HEK293T (cell line): ENCODE data around the gene EXTL1.

Source experiments
- CTCF ChIA-PET: fragments of 350-600 bp; formaldehyde crosslinking; extraction: SDS; loops from one replicate; lab custom pipeline; 2021; ENCODE audit warnings: antibody characterized with exemption, inconsistent platforms; lab: Yijun Ruan, JAX
- POLR2A ChIA-PET: fragments of 350-600 bp; formaldehyde crosslinking; extraction: SDS; loops from one replicate; lab custom pipeline; 2020; ENCODE audit warnings: antibody characterized with exemption, inconsistent platforms; lab: Yijun Ruan, JAX
- DNase-seq: peaks from one replicate; pipeline ENCODE4 v3.0.0; 2012; ENCODE audit warnings: mixed read lengths; ENCODE audit errors: extremely low spot score
- ARNT ChIP-seq: fragments of 450-650 bp; IDR thresholded peaks from 2 replicates; pipeline ENCODE4 v1.6.1; 2017; ENCODE audit warnings: mild to moderate bottlenecking
- BHLHE40 ChIP-seq: fragments of 450-650 bp; IDR thresholded peaks from 2 replicates; pipeline ENCODE4 v1.6.1; 2016; ENCODE audit warnings: mild to moderate bottlenecking, moderate library complexity, borderline replicate concordance
- CTBP1 ChIP-seq: fragments of 450-650 bp; IDR thresholded peaks from 2 replicates; pipeline ENCODE4 v1.6.1; 2016; ENCODE audit warnings: borderline replicate concordance
- ELF4 ChIP-seq: fragments of 450-650 bp; IDR thresholded peaks from 2 replicates; pipeline ENCODE4 v1.6.1; 2017; ENCODE audit warnings: antibody characterized with exemption
- FOXA1 ChIP-seq: fragments of 450-650 bp; IDR thresholded peaks from 2 replicates; pipeline ENCODE4 v1.6.1; 2016; ENCODE audit warnings: mild to moderate bottlenecking
- FOXK2 ChIP-seq: fragments of 450-650 bp; IDR thresholded peaks from 2 replicates; pipeline ENCODE4 v1.6.1; 2016; ENCODE audit warnings: mild to moderate bottlenecking
- FOXM1 ChIP-seq: fragments of 450-650 bp; IDR thresholded peaks from 2 replicates; pipeline ENCODE4 v1.6.1; 2017; ENCODE audit warnings: mild to moderate bottlenecking, borderline replicate concordance
- HDGF ChIP-seq: fragments of 450-650 bp; IDR thresholded peaks from 2 replicates; pipeline ENCODE4 v1.6.1; 2017; ENCODE audit warnings: antibody characterized with exemption, borderline replicate concordance
- L3MBTL2 ChIP-seq: fragments of 450-650 bp; conservative IDR thresholded peaks from 2 replicates; pipeline ENCODE4 v1.6.1; 2016; ENCODE audit warnings: mild to moderate bottlenecking
- LEF1 ChIP-seq: fragments of 450-650 bp; IDR thresholded peaks from 2 replicates; pipeline ENCODE4 v1.6.1; 2017; ENCODE audit warnings: mild to moderate bottlenecking, borderline replicate concordance
- NFRKB ChIP-seq: fragments of 450-650 bp; IDR thresholded peaks from 2 replicates; pipeline ENCODE4 v1.6.1; 2016; ENCODE audit warnings: mild to moderate bottlenecking, moderate library complexity
- SP1 ChIP-seq: fragments of 450-650 bp; IDR thresholded peaks from 2 replicates; pipeline ENCODE4 v1.6.1; 2017
- SUZ12 ChIP-seq: fragments of 450-650 bp; IDR thresholded peaks from 2 replicates; pipeline ENCODE4 v1.6.1; 2016; ENCODE audit warnings: mild to moderate bottlenecking
- TARDBP ChIP-seq: fragments of 450-650 bp; IDR thresholded peaks from 2 replicates; pipeline ENCODE4 v1.6.1; 2016
- ZNF384 ChIP-seq: fragments of 450-650 bp; IDR thresholded peaks from 2 replicates; pipeline ENCODE4 v1.6.1; 2016
- TF ChIP-seq, protein P1 (sequence below): fragments of 450-650 bp; IDR thresholded peaks from 2 replicates; pipeline ENCODE4 v1.6.1; 2016

EXTL1 gene

DNA sequence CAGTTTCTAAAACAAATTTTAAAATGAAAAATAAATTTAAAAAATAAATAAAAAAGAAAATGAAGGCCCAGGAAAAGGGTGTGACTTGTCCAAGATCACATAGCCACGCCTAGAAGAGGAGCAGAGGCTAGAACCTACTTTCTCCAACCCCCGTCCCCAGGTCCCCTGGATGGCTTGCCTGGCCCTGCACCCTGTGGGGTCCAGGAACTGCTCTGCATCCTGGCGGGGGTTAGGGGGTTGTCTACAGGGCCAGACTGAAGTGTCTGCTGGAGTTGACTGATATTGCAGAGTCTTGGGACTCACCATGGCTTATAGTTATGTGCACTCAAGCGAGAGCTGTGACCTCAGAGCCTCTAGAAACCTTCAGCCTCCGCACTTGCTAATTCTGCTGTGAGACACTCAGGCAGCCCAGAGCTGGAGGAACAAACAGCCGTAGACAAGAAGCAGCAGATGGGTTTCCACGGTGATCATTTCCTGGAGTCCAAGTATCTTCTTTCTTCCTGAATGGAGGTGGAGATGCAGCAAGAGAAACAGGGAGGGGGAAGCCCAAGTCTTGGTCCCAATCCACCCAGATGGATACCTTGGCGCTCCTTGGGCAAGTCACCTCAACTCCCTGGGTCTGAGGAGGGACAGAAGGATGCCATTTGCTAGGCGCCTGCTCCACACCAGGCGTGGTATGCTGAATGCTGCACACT, 5.2 kb upstream of the EXTL1 start:
- ChIA-PET CTCF (no interaction called here), POLR2A (interaction anchor here (1.3 kb wide), 1 partner anchor 19 kb away, joined by 4 read pairs; no protein-coding TSS in a partner anchor)
- TF ChIP-seq BHLHE40 (no peak), FOXA1 (no peak), ZNF384 (no peak), SUZ12 (no peak), FOXM1 (no peak), FOXK2 (no peak), ELF4 (no peak), SP1 (no peak), LEF1 (no peak), L3MBTL2 (no peak), NFRKB (no peak), CTBP1 (no peak)
- TF ChIP-seq, protein P1, sequence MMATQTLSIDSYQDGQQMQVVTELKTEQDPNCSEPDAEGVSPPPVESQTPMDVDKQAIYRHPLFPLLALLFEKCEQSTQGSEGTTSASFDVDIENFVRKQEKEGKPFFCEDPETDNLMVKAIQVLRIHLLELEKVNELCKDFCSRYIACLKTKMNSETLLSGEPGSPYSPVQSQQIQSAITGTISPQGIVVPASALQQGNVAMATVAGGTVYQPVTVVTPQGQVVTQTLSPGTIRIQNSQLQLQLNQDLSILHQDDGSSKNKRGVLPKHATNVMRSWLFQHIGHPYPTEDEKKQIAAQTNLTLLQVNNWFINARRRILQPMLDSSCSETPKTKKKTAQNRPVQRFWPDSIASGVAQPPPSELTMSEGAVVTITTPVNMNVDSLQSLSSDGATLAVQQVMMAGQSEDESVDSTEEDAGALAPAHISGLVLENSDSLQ, result no peak
- no peak for DNase-seq

DNA sequence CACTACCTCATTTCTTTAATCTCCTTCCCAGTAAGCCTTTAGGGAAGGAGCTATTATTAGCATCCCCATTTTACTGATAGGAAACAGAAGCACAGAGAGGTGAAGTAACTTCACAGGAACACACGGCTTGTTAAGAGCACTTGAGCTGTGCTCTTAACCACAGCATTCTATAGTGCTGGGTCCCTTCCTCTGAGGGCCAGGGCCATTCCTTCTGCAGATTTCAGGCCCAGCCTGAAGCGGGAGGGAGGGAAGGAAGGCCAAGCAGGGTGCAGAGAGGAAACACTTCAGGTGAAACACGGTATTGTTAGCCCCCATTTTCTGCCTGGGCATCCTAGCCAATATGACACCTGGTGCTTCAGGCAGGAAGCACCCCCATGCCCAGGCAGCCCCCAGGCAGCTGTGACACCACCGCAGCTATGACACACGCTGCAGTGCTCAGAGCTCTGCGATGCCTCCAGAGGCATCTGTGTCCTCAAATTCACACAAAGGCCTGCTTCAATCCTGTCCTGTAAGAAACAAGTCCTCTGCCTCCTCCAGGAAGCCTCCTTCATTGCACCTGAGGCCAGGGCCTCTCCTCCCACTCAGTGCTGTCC, 4.5 kb upstream of the EXTL1 start:
- no peak for DNase-seq
- CTCF ChIA-PET, result interaction anchor here (1.2 kb wide), 1 partner anchor 148 kb away, joined by 3 read pairs; no protein-coding TSS in a partner anchor
- POLR2A ChIA-PET, result interaction anchor here (1.3 kb wide), 1 partner anchor 18 kb away, joined by 4 read pairs; no protein-coding TSS in a partner anchor
- TF ChIP-seq NFRKB (no peak), ARNT (no peak), ZNF384 (no peak)

DNA sequence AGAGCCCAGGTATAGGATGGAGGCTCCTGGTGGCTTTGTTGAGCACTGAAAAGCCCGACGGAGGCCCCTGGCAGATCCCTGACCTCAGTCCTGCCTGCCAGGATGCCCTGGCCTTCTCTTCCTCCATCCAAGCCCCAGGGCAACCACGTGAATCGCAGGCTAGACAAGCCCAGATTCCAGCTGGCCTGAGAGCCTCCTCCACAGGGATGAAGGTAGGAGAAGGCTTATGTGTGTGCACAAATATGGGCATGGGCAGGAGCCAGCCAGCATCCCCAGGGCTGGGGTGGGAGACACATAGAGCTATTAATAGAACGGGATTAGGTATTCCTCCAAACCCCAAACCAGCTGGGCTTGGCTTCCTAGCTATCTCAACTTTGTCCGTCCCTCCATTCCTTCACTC, 4.0 kb upstream of the EXTL1 start:
- no peak for DNase-seq
- ChIA-PET POLR2A (interaction anchor here (0.9 to 1.3 kb wide), 2 partner anchors 12 to 17 kb away, joined by 3 to 4 read pairs; no protein-coding TSS in a partner anchor), CTCF (interaction anchor here (0.6 to 1.2 kb wide), 4 partner anchors 8 to 147 kb away, joined by 3 read pairs; no protein-coding TSS in a partner anchor)
- no peak for TF ChIP-seq TARDBP
- TF ChIP-seq FOXA1, result no peak
- TF ChIP-seq FOXM1, result no peak
- no peak for TF ChIP-seq ZNF384
- TF ChIP-seq BHLHE40, result no peak
- TF ChIP-seq SP1, result no peak
- no peak for TF ChIP-seq L3MBTL2
- TF ChIP-seq LEF1, result no peak

DNA sequence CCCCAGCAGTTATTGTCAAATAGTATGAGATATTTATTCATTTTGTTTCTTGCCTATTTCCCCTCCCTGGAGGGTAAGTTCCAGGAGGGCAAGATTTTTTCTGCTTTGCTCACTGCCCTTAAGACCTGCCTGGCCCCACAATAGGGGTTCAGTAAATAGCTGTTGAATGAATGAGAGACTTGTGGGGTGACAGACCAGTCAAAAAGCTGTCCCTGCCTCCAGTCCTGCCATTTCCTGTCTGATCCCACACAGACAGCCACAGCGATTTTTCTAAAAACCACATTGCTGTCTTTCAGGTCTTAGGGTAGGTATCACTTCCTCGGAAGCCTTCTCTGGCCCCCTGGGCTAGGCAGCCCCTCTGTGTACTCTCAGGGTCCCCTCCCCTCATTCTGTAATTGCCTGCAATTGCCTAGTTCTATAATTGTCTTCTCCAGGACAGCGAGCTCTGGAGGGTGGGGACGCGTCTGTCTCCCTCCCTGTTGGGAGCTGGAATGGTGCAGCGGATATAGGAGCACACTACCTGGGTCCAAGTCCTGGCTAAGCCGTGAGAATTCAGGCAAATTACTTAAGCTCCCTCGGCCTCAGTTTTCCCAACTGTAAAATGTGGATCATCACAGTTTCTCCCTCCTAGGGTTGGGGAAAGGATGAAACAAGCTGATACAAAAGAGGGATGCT, 1.8 kb upstream of the EXTL1 start:
- CTCF ChIA-PET, result interaction anchor here (0.7 to 1.0 kb wide), 2 partner anchors 16 to 486 kb away, joined by 3 to 4 read pairs; no protein-coding TSS in a partner anchor

DNA sequence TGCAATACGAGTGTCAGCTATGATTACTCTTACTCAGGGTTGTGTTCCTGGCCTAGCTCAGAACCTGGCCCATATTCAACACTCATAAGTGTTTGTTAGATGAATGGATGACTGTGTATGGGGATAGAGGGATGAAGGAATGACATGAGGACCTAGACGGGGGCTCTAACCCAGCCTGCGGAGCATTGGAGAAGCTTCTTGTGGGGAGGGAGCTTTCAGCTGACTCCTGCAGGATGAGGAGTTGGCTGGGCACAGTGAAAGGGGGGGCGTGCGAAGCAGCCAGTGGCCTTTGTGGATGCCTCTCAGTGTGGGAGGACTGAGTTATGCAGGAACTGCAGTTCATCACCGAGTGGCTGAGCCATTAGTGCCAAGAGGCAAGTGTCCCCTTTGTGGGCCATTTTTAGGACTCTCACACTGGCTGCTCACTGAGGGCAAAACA, 1.2 kb upstream of the EXTL1 start:
- CTCF ChIA-PET, result interaction anchor here (1.0 kb wide), 1 partner anchor 16 kb away, joined by 4 read pairs; no protein-coding TSS in a partner anchor
- DNase-seq, result no peak
- POLR2A ChIA-PET, result interaction anchor here (1.2 to 1.5 kb wide), 2 partner anchors 15 to 124 kb away, joined by 3 read pairs; no protein-coding TSS in a partner anchor
- TF ChIP-seq FOXK2 (no peak), SP1 (no peak), BHLHE40 (no peak), LEF1 (no peak), TARDBP (no peak), ARNT (no peak), HDGF (no peak), FOXM1 (no peak), FOXA1 (no peak), L3MBTL2 (no peak), NFRKB (no peak), ELF4 (no peak), SUZ12 (no peak)
- TF ChIP-seq, protein P1, result no peak

More for the DNA sequence above, 1.8 kb upstream of the EXTL1 start:
- POLR2A ChIA-PET, result interaction anchor here (1.2 to 1.5 kb wide), 2 partner anchors 15 to 124 kb away, joined by 3 read pairs; no protein-coding TSS in a partner anchor
- TF ChIP-seq ZNF384 (no peak), L3MBTL2 (no peak), SP1 (no peak), ELF4 (no peak), BHLHE40 (no peak), SUZ12 (no peak), LEF1 (no peak)
- TF ChIP-seq, protein P1, result no peak
- no peak for DNase-seq
